Upper lobe of left lung (tissue), 6 donors: Measurements from ENCODE around the gene ATP1A4. TPM values are rescaled to one million over a fixed set of nuclear protein-coding genes. Genes with fewer than 3 reads are reported as not detected.
A peak's percentile ranks its signal among the peaks of the same experiment; 100 is the strongest.

Experiments used
- ATAC-seq, 2 donors: fragments of 200-7000 bp; cut with Tn5 transposase; one replicate each; pipeline ENCODE4 v1.9.1; 2022; ENCODE audit warnings: mild to moderate bottlenecking in 2 of 2, moderate library complexity in 2 of 2; ENCODE audit not compliant: low FRiP score in 2 of 2
- DNase-seq, 2 donors: peaks; one replicate each; pipeline ENCODE4 v3.0.0-alpha.2; 2019 to 2020
- H3K27ac ChIP-seq, 4 donors: fragments of 200-600 bp; sonication (generic); one replicate each; pipeline ENCODE4 v1.5.1; 2016 to 2019
- H3K27me3 ChIP-seq, 4 donors: fragments of 200-600 bp; sonication (generic); one replicate each; pipeline ENCODE4 v1.5.1; 2017 to 2019
- H3K36me3 ChIP-seq, 4 donors: fragments of 200-600 bp; sonication (generic); one replicate each; pipeline ENCODE4 v1.5.1; 2016 to 2019
- H3K4me1 ChIP-seq, 4 donors: fragments of 200-600 bp; sonication (generic); one replicate each; pipeline ENCODE4 v1.5.1; 2018 to 2019
- H3K4me3 ChIP-seq, 4 donors: fragments of 200-600 bp; sonication (generic); one replicate each; pipeline ENCODE4 v1.5.1; 2017 to 2019; ENCODE audit warnings: mild to moderate bottlenecking in 2 of 4, moderate library complexity in 1 of 4
- H3K9me3 ChIP-seq, 4 donors: fragments of 200-600 bp; sonication (generic); one replicate each; pipeline ENCODE4 v1.5.1; 2018 to 2019
- CTCF ChIP-seq, 6 experiments: fragments of 450-650 bp in 4 of 6; fragments of 200-600 bp in 2 of 6; sonication (generic) in 2 of 6; IDR thresholded peaks; one replicate each; pipeline ENCODE4 v1.5.1; 2016 to 2019; ENCODE audit warnings: antibody characterized with exemption in 6 of 6
- EP300 ChIP-seq, 4 donors: sonication (generic); formaldehyde crosslinking; IDR thresholded peaks; one replicate each; pipeline ENCODE4 v1.5.1; 2017; ENCODE audit warnings: antibody characterized with exemption in 4 of 4, control low read depth in 2 of 4
- POLR2A ChIP-seq, 4 donors: fragments of 450-650 bp; IDR thresholded peaks; one replicate each; pipeline ENCODE4 v1.5.1; 2016 to 2017; ENCODE audit warnings: antibody characterized with exemption in 4 of 4, mild to moderate bottlenecking in 2 of 4
- POLR2AphosphoS5 ChIP-seq, 2 donors: sonication (generic); formaldehyde crosslinking; IDR thresholded peaks; one replicate each; pipeline ENCODE4 v1.5.1; 2017; ENCODE audit warnings: antibody characterized with exemption in 2 of 2
- WGBS, 2 donors: methylation state at CpG; one replicate each; pipeline ENCODE4 v1.1.5; 2017 to 2018; 5-methylcytosine and 5-hydroxymethylcytosine counted together
- total RNA-seq, 6 donors: library from RNA; depleted of rRNA in 4 of 6; stranded (reverse); fragments of >200 nt in 4 of 6; gene quantifications; one replicate each; pipeline versions ENCODE4 v1.1.0 to v1.2.1, GENCODE V29; 2016 to 2021
- donor health status: DM: no; HTN: no; CAD: no; lungs with moderate emphysema.
- donor health status: DM: no; HTN: yes; CAD: no; lungs with severe emphysema.

ATP1A4 gene
- total RNA-seq, 6 donors from 2014 or later, result 0.52 to 0.61 TPM; not detected in 4

- Histone ChIP-seq H3K4me1 (peaks cover 44 to 51% (median 50%) of the 10 kb centered on the region in 4 donors), H3K27me3 (no peaks in the 10 kb centered on the region), H3K36me3 (peaks cover 15 to 74% (median 43%) of the 10 kb centered on the region in 4 donors), H3K27ac (peak overlapping the region in 2 of 4 donors; percentile 21 to 96), H3K9me3 (no peaks in the 10 kb centered on the region), H3K4me3 (no peak overlapping the region)
- DNase-seq (no peak), ATAC-seq (no peak)
- WGBS, 2 donors, result 65 to 73% methylated on average over 5 of the region's 5 CpGs
- no peak for TF ChIP-seq EP300 (IDR thresholded peaks at IDR 0.05)
- no peak for TF ChIP-seq CTCF (IDR thresholded peaks at IDR 0.05)
- no peak for TF ChIP-seq POLR2A (IDR thresholded peaks at IDR 0.05)
- no peak for TF ChIP-seq POLR2AphosphoS5 (IDR thresholded peaks at IDR 0.05)
Measured at GRCh38 chr1:160210561-160210960, 59.2 kb downstream of the ATP1A4 start.

- H3K36me3 ChIP-seq, result peaks cover 21 to 81% (median 49%) of the 10 kb centered on the region in 4 donors
- H3K9me3 ChIP-seq, result no peaks in the 10 kb centered on the region
- no peaks in the 10 kb centered on the region for H3K27me3 ChIP-seq
- H3K4me3 ChIP-seq, result no peak overlapping the region
- 78 to 84% methylated on average over 10 of the region's 10 CpGs for WGBS, 2 donors
- H3K27ac ChIP-seq, result peak overlapping the region in 1 of 4 donors; percentile 96
- DNase-seq, result no peak
- peaks cover 41 to 47% (median 46%) of the 10 kb centered on the region in 4 donors for H3K4me1 ChIP-seq
- TF ChIP-seq CTCF (IDR thresholded peaks at IDR 0.05), result no peak
- no peak for TF ChIP-seq EP300 (IDR thresholded peaks at IDR 0.05)
- no peak for TF ChIP-seq POLR2A (IDR thresholded peaks at IDR 0.05)
- no peak for TF ChIP-seq POLR2AphosphoS5 (IDR thresholded peaks at IDR 0.05)
- no peak for ATAC-seq
Measured at GRCh38 chr1:160211046-160211790, 59.8 kb downstream of the ATP1A4 start.

- peak overlapping the region in 1 of 4 donors; percentile 23 for H3K27ac ChIP-seq
- H3K36me3 ChIP-seq, result peaks cover 27 to 94% (median 77%) of the 10 kb centered on the region in 4 donors
- no peak for DNase-seq
- TF ChIP-seq POLR2A (IDR thresholded peaks at IDR 0.05) (no peak), EP300 (IDR thresholded peaks at IDR 0.05) (no peak), CTCF (IDR thresholded peaks at IDR 0.05) (no peak), POLR2AphosphoS5 (IDR thresholded peaks at IDR 0.05) (no peak)
- H3K4me1 ChIP-seq, result peaks cover 23 to 45% (median 30%) of the 10 kb centered on the region in 4 donors
- no peak for ATAC-seq
- no peaks in the 10 kb centered on the region for H3K27me3 ChIP-seq
- no peaks in the 10 kb centered on the region for H3K9me3 ChIP-seq
- H3K4me3 ChIP-seq, result no peak overlapping the region
- WGBS, 2 donors, result 76 to 78% methylated on average over 3 of the region's 3 CpGs
Measured at GRCh38 chr1:160214481-160215140, 63.2 kb downstream of the ATP1A4 start.

- H3K36me3 ChIP-seq, result peaks cover 30 to 98% (median 83%) of the 10 kb centered on the region in 4 donors
- H3K9me3 ChIP-seq, result no peaks in the 10 kb centered on the region
- DNase-seq, result no peak
- no peak for ATAC-seq
- no peaks in the 10 kb centered on the region for H3K27me3 ChIP-seq
- peak overlapping the region in 1 of 4 donors; percentile 20 for H3K27ac ChIP-seq
- no peak overlapping the region for H3K4me3 ChIP-seq
- TF ChIP-seq CTCF (IDR thresholded peaks at IDR 0.05), result no peak
- peaks cover 11 to 30% (median 17%) of the 10 kb centered on the region in 4 donors for H3K4me1 ChIP-seq
Measured at GRCh38 chr1:160216301-160216700, 64.9 kb downstream of the ATP1A4 start.
